Neural cell (in vitro differentiated cells): Measurements from ENCODE around the gene DOCK10. TPM values are rescaled to one million over a fixed set of nuclear protein-coding genes. Genes with fewer than 3 reads are reported as not detected.

Experiments used
- H2AFZ ChIP-seq: fragments of 200-600, 300-800 bp; sonication (generic), shearing (Covaris generic); 2 replicates; pipeline ENCODE4 v1.6.0; 2014; ENCODE audit warnings: low read depth, mild to moderate bottlenecking, antibody characterized with exemption, low read length, moderate library complexity
- H3F3A ChIP-seq: fragments of 200-600 bp; shearing (Covaris generic); 2 replicates; pipeline ENCODE4 v1.6.1; 2016; ENCODE audit warnings: mild to moderate bottlenecking, moderate library complexity, mixed read lengths, antibody characterized with exemption, low read length; ENCODE audit not compliant: insufficient read depth, poor library complexity, severe bottlenecking
- H3K27ac ChIP-seq: fragments of 200-600, 300-800 bp; sonication (generic), shearing (Covaris generic); 2 replicates; pipeline ENCODE4 v1.5.1; 2014; ENCODE audit warnings: mild to moderate bottlenecking, low read length, moderate library complexity
- H3K27me3 ChIP-seq: fragments of 300-800, 200-600 bp; sonication (generic), shearing (Covaris generic); 2 replicates; pipeline ENCODE4 v1.6.0; 2014; ENCODE audit warnings: mild to moderate bottlenecking, low read depth, low read length, moderate library complexity; ENCODE audit not compliant: insufficient read depth
- H3K36me3 ChIP-seq: fragments of 300-800, 200-600 bp; sonication (generic), shearing (Covaris generic); 2 replicates; pipeline ENCODE4 v1.5.1; 2014; ENCODE audit warnings: mild to moderate bottlenecking, antibody characterized with exemption, low read length, moderate library complexity; ENCODE audit not compliant: insufficient read depth
- H3K4me2 ChIP-seq: fragments of 300-800, 200-600 bp; sonication (generic), shearing (Covaris generic); 2 replicates; pipeline ENCODE4 v1.6.0; 2014; ENCODE audit warnings: mild to moderate bottlenecking, low read length
- H3K4me3 ChIP-seq: fragments of 300-800, 200-600 bp; sonication (generic), shearing (Covaris generic); 2 replicates; pipeline ENCODE4 v1.5.1; 2014; ENCODE audit warnings: mild to moderate bottlenecking, low read length, moderate library complexity
- H3K79me2 ChIP-seq: fragments of 200-600 bp; shearing (Covaris generic); replicated peaks from 2 replicates; pipeline ENCODE4 v1.6.0; 2014; ENCODE audit warnings: mild to moderate bottlenecking, low read length, moderate library complexity; ENCODE audit not compliant: insufficient read depth
- H3K9ac ChIP-seq: fragments of 300-800, 200-600 bp; sonication (generic), shearing (Covaris generic); 2 replicates; pipeline ENCODE4 v1.6.1; 2016; ENCODE audit warnings: mild to moderate bottlenecking, low read length, mixed read lengths
- H3K9me2 ChIP-seq: fragments of 200-600 bp; shearing (Covaris generic); 2 replicates; pipeline ENCODE4 v1.6.1; 2016; ENCODE audit warnings: mild to moderate bottlenecking, low read length, mixed read lengths; ENCODE audit not compliant: insufficient read depth
- H3K9me3 ChIP-seq: fragments of 200-600, 300-800 bp; sonication (generic), shearing (Covaris generic); 2 replicates; pipeline ENCODE4 v1.6.1; 2016; ENCODE audit warnings: mild to moderate bottlenecking, mixed run types, low read length, moderate library complexity, mixed read lengths
- H4K20me1 ChIP-seq: fragments of 200-600 bp; shearing (Covaris generic); 2 replicates; pipeline ENCODE4 v1.6.1; 2016; ENCODE audit warnings: mild to moderate bottlenecking, mixed run types; ENCODE audit not compliant: insufficient read depth
- CTCF ChIP-seq: fragments of 450-650 bp; IDR thresholded peaks from 2 replicates; pipeline ENCODE4 v1.5.1; 2014; ENCODE audit warnings: antibody characterized with exemption, mild to moderate bottlenecking, moderate library complexity; ENCODE audit not compliant: poor library complexity, severe bottlenecking
- EP300 ChIP-seq: fragments of 450-650 bp; conservative IDR thresholded peaks from 2 replicates; pipeline ENCODE4 v1.6.1; 2014; ENCODE audit warnings: antibody characterized with exemption, mild to moderate bottlenecking, moderate library complexity; ENCODE audit not compliant: poor library complexity, severe bottlenecking
- EZH2 ChIP-seq: fragments of 200-600, 300-800 bp; shearing (Covaris generic), sonication (generic); IDR thresholded peaks from 2 replicates; pipeline ENCODE4 v1.6.1; 2014; ENCODE audit warnings: antibody characterized with exemption, low read length, borderline replicate concordance, mild to moderate bottlenecking; ENCODE audit not compliant: insufficient read depth, poor library complexity, severe bottlenecking
- MXI1 ChIP-seq: fragments of 450-650 bp; conservative IDR thresholded peaks from 2 replicates; pipeline ENCODE4 v1.6.1; 2014; ENCODE audit warnings: antibody characterized with exemption, mild to moderate bottlenecking; ENCODE audit not compliant: poor library complexity, severe bottlenecking
- POLR2AphosphoS5 ChIP-seq: IDR thresholded peaks from 2 replicates; pipeline ENCODE4 v1.6.1; 2012
- RAD21 ChIP-seq: fragments of 450-650 bp; conservative IDR thresholded peaks from 2 replicates; pipeline ENCODE4 v1.6.1; 2014; ENCODE audit warnings: antibody characterized with exemption, mild to moderate bottlenecking, moderate library complexity
- REST ChIP-seq: IDR thresholded peaks from 2 replicates; pipeline ENCODE4 v1.6.1; 2012; ENCODE audit warnings: borderline replicate concordance
- SMC3 ChIP-seq: fragments of 450-650 bp; conservative IDR thresholded peaks from 2 replicates; pipeline ENCODE4 v1.6.1; 2014; ENCODE audit warnings: antibody characterized with exemption, mild to moderate bottlenecking, moderate library complexity; ENCODE audit not compliant: poor library complexity
- TAF1 ChIP-seq: IDR thresholded peaks from 2 replicates; pipeline ENCODE4 v1.6.1; 2012; ENCODE audit warnings: low read depth
- polyA plus RNA-seq: library from polyadenylated mRNA; depleted of rRNA; stranded (reverse); fragments of >200 nt; gene quantifications from 2 replicates; pipeline ENCODE4 v1.2.3, GENCODE V29; 2014

Gene DOCK10
- polyA plus RNA-seq, 1 donor from 2014 or later, result 0.37 TPM

- Histone ChIP-seq H2AFZ (no peak overlapping the region), H3K9me2 (no peaks in the 10 kb centered on the region), H3K27ac (no peak overlapping the region), H3K9ac (no peak overlapping the region), H3K36me3 (no peaks in the 10 kb centered on the region), H3K9me3 (no peaks in the 10 kb centered on the region), H3K27me3 (no peaks in the 10 kb centered on the region), H4K20me1 (no peaks in the 10 kb centered on the region), H3K79me2 (no peaks in the 10 kb centered on the region), H3K4me3 (no peak overlapping the region), H3K4me2 (no peak overlapping the region), H3F3A (no peaks in the 10 kb centered on the region)
- TF ChIP-seq RAD21 (no peak), CTCF (no peak), POLR2AphosphoS5 (no peak), EP300 (no peak), EZH2 (no peak), REST (no peak), MXI1 (no peak), SMC3 (no peak), TAF1 (no peak)
These were observed 68.9 kb downstream of the DOCK10 start for GRCh38 chr2:224973112-224974016.

GRCh38 chr2:224971214-224971613 is 71.1 kb downstream of the DOCK10 start:
- Histone ChIP-seq H2AFZ (no peak overlapping the region), H3K4me3 (no peak overlapping the region), H3K79me2 (no peaks in the 10 kb centered on the region), H3K27ac (no peak overlapping the region), H3K9ac (no peak overlapping the region), H3F3A (no peaks in the 10 kb centered on the region), H3K4me2 (no peak overlapping the region), H4K20me1 (no peaks in the 10 kb centered on the region), H3K9me3 (no peaks in the 10 kb centered on the region), H3K9me2 (no peaks in the 10 kb centered on the region), H3K36me3 (no peaks in the 10 kb centered on the region), H3K27me3 (no peaks in the 10 kb centered on the region)
- TF ChIP-seq CTCF, result no peak
- TF ChIP-seq TAF1, result no peak
- TF ChIP-seq POLR2AphosphoS5, result no peak
- TF ChIP-seq REST, result no peak
- TF ChIP-seq SMC3, result no peak
- TF ChIP-seq RAD21, result no peak
- no peak for TF ChIP-seq EZH2
